Tibial nerve (tissue), 4 donors: ENCODE measurements around the gene MIA2. TPM values are rescaled to one million over a fixed set of nuclear protein-coding genes. Genes with fewer than 3 reads are reported as not detected.

Experiments used
- DNase-seq, 2 donors: peaks; one replicate each; pipeline ENCODE4 v3.0.0-alpha.2; 2019; ENCODE audit warnings: low spot score in 2 of 2
- H3K27ac ChIP-seq, 4 donors: fragments of 200-600 bp; sonication (generic) in 3 of 4; one replicate each; pipeline ENCODE4 v1.5.1; 2017 to 2019; ENCODE audit warnings: mild to moderate bottlenecking in 1 of 4
- H3K27me3 ChIP-seq, 2 donors: fragments of 200-600 bp; sonication (generic) in 1 of 2; one replicate each; pipeline versions ENCODE4 v1.5.1 to v1.6.0; 2017 to 2019
- H3K36me3 ChIP-seq, 3 donors: fragments of 200-600 bp; sonication (generic); one replicate each; pipeline ENCODE4 v1.5.1; 2018 to 2019
- H3K4me1 ChIP-seq, 4 donors: fragments of 200-600 bp; sonication (generic) in 3 of 4; one replicate each; pipeline ENCODE4 v1.5.1; 2017 to 2019
- H3K4me3 ChIP-seq, 4 donors: fragments of 200-600 bp; sonication (generic) in 3 of 4; one replicate each; pipeline ENCODE4 v1.5.1; 2017 to 2019; ENCODE audit warnings: mild to moderate bottlenecking in 1 of 4, moderate library complexity in 1 of 4
- H3K9me3 ChIP-seq, 4 donors: fragments of 200-600 bp; sonication (generic) in 3 of 4; one replicate each; pipeline ENCODE4 v1.5.1; 2017 to 2019
- EP300 ChIP-seq, 2 donors: sonication (generic); formaldehyde crosslinking; IDR thresholded peaks; one replicate each; pipeline ENCODE4 v1.6.1; 2017; ENCODE audit warnings: antibody characterized with exemption in 2 of 2, mild to moderate bottlenecking in 1 of 2
- POLR2A ChIP-seq, 2 donors: fragments of 450-650 bp; IDR thresholded peaks; one replicate each; pipeline ENCODE4 v1.6.1; 2017; ENCODE audit warnings: antibody characterized with exemption in 2 of 2, mild to moderate bottlenecking in 2 of 2, moderate library complexity in 2 of 2
- WGBS, 2 donors: methylation state at CpG; one replicate each; pipeline ENCODE4 v1.1.5; 2018; 5-methylcytosine and 5-hydroxymethylcytosine counted together
- total RNA-seq, 4 donors: library from RNA; depleted of rRNA; stranded (reverse); fragments of >200 nt; gene quantifications; one replicate each; pipeline ENCODE4 v1.1.0, GENCODE V29; 2016
- TF ChIP-seq, protein P1 (sequence below), 5 experiments: fragments of 200-600 bp in 3 of 5; fragments of 450-650 bp in 2 of 5; sonication (generic) in 3 of 5; IDR thresholded peaks; one replicate each; pipeline ENCODE4 v1.5.1; 2016 to 2019; ENCODE audit warnings: antibody characterized with exemption in 5 of 5, mild to moderate bottlenecking in 3 of 5, moderate library complexity in 2 of 5

Gene MIA2
- total RNA-seq, 4 donors from 2014 or later, result 14.7 to 22.2 (median 16.3) TPM

DNA sequence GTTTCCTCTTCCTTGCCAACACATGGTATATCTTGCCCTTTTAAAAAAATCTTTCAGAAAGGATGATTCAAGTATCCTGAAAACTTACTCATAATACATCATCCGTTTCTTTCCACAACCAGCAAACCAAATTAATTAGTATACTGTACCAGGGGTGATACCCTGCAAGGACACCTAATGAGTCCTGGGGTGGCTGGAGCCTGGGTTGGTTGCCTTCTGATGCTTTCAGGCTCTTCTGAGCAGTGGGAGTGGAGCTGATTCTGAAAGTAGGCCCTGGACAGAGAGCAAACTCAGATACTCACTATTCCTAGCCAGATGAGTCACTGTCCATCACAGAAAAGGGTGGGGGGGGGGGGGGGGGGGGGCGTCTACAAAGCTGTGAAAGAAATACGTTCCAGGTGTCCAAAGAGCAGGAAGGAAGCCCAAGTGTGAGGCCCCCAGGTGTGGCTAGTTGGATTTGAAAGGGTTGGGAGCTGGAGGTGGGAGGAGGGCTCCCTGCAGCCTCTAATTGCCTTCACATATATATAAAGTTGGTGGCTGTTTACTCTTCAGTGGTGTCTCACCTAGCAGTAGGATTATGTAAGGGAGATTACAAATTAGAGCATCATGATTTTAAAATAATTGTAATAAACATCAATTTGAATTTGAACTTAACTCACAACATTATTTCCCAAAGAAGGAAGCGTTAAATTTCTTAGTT, 162.0 kb downstream of the MIA2 start:
- Histone ChIP-seq H3K9me3 (no peaks in the 10 kb centered on the region), H3K36me3 (peaks cover 0 to 67% (median 0%) of the 10 kb centered on the region in 3 donors), H3K4me1 (no peaks in the 10 kb centered on the region), H3K27ac (no peak overlapping the region), H3K4me3 (no peak overlapping the region), H3K27me3 (no peaks in the 10 kb centered on the region)
- 80 to 81% methylated on average over 4 of the region's 4 CpGs for WGBS, 2 donors
- no peak for DNase-seq
- TF ChIP-seq EP300 (IDR thresholded peaks at IDR 0.05), result no peak
- TF ChIP-seq, protein P1, sequence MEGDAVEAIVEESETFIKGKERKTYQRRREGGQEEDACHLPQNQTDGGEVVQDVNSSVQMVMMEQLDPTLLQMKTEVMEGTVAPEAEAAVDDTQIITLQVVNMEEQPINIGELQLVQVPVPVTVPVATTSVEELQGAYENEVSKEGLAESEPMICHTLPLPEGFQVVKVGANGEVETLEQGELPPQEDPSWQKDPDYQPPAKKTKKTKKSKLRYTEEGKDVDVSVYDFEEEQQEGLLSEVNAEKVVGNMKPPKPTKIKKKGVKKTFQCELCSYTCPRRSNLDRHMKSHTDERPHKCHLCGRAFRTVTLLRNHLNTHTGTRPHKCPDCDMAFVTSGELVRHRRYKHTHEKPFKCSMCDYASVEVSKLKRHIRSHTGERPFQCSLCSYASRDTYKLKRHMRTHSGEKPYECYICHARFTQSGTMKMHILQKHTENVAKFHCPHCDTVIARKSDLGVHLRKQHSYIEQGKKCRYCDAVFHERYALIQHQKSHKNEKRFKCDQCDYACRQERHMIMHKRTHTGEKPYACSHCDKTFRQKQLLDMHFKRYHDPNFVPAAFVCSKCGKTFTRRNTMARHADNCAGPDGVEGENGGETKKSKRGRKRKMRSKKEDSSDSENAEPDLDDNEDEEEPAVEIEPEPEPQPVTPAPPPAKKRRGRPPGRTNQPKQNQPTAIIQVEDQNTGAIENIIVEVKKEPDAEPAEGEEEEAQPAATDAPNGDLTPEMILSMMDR (IDR thresholded peaks at IDR 0.05), result no peak

DNA sequence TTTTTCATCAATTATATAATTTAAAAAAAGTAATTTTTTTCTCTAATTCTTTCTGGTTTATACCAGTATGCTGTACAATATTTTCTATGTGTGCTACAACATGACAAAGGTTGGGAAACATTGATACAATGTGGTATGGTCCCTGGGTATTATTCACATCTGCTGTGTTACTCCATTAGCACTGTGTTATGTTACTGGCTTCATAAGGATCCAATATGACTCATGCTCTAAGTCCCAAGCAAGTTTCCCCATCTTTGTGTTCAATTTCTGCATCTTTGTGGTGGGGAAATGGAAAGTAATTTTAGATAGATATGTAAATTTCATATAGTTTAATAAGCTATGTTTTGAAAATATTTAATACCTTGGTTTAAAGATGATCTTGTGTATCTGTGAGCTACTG, 162.7 kb downstream of the MIA2 start:
- Histone ChIP-seq H3K36me3 (peaks cover 0 to 75% (median 0%) of the 10 kb centered on the region in 3 donors), H3K27me3 (no peaks in the 10 kb centered on the region), H3K4me1 (no peaks in the 10 kb centered on the region), H3K9me3 (no peaks in the 10 kb centered on the region), H3K27ac (no peak overlapping the region), H3K4me3 (no peak overlapping the region)
- TF ChIP-seq POLR2A (IDR thresholded peaks at IDR 0.05), result no peak
- TF ChIP-seq, protein P1 (IDR thresholded peaks at IDR 0.05), result no peak
- TF ChIP-seq EP300 (IDR thresholded peaks at IDR 0.05), result no peak
- no peak for DNase-seq

DNA sequence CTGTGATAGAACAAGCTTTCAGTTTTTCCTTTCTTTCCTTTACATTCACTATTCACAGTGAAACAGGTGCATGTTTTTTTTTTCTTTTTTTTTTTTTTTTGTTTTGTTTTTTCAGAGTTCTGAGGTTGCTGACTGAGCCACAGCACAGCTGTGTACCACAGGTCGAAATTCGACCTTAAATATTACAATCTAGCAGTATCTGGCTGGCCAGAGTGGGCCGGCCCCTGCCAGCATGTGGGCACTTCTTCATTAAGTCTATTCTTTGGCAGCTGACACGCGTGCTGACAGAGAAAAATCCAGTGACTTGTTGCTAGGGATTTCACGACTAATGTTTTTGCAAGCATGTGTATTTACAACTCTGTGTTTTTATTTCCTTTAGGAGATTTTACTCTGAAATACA, 164.7 kb downstream of the MIA2 start:
- Histone ChIP-seq H3K9me3 (no peaks in the 10 kb centered on the region), H3K36me3 (peaks cover 0 to 69% (median 0%) of the 10 kb centered on the region in 3 donors), H3K27ac (no peak overlapping the region), H3K4me1 (no peaks in the 10 kb centered on the region), H3K4me3 (no peak overlapping the region), H3K27me3 (no peaks in the 10 kb centered on the region)
- 67 to 76% methylated on average over 6 of the region's 6 CpGs for WGBS, 2 donors
- DNase-seq, result no peak
- TF ChIP-seq, protein P1 (IDR thresholded peaks at IDR 0.05), result no peak
- no peak for TF ChIP-seq EP300 (IDR thresholded peaks at IDR 0.05)
- no peak for TF ChIP-seq POLR2A (IDR thresholded peaks at IDR 0.05)

DNA sequence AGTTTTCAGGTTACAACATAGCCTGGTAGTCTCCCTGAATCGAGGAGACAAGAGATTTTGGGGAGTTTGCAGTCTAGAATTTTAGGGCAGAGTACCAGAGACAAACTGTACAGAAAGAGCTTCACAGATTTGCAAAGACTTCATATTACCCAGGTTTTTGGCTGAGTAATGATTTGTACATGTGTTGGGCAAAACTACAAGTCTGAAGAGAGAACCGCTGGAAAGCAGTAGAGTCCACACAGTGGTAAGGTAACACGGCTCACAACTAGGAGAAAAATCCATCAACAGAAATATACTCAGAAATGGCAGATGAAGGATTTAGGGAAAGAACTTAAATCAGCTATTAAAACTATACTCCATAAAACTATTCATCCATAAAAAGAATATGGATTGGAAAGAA, 172.8 kb downstream of the MIA2 start:
- no peak for DNase-seq
- H3K4me3 ChIP-seq, result no peak overlapping the region
- WGBS, 2 donors, result 59 to 89% methylated on average over 3 of the region's 3 CpGs
- no peak overlapping the region for H3K27ac ChIP-seq
- H3K36me3 ChIP-seq, result peaks cover 0 to 1% (median 0%) of the 10 kb centered on the region in 3 donors
- H3K4me1 ChIP-seq, result no peaks in the 10 kb centered on the region
- no peaks in the 10 kb centered on the region for H3K27me3 ChIP-seq
- TF ChIP-seq, protein P1 (IDR thresholded peaks at IDR 0.05), result no peak
- TF ChIP-seq POLR2A (IDR thresholded peaks at IDR 0.05), result no peak
- TF ChIP-seq EP300 (IDR thresholded peaks at IDR 0.05), result no peak
- H3K9me3 ChIP-seq, result peaks cover 0 to 27% (median 0%) of the 10 kb centered on the region in 4 donors

DNA sequence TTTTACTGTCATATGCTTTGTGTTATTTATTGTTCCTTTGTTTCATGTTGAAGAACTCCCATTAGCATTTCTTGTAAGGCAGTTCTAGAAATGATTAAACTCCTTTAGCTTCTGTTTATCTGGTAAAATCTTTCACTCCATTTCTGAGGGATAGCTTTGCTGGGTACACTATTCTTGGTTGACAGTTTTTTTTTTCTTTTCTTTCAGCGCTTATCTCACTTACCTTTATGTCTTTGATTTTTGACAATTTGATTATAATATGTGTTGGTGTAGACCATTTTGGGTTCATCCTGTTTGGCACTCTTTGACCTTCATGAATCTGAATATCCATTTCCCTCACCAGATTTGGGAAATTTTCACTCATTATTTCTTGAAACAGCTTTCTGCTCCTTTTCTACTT, 182.4 kb downstream of the MIA2 start:
- DNase-seq, result no peak
- Histone ChIP-seq H3K4me3 (no peak overlapping the region), H3K36me3 (peaks cover 0 to 4% (median 0%) of the 10 kb centered on the region in 3 donors), H3K4me1 (no peaks in the 10 kb centered on the region), H3K27me3 (no peaks in the 10 kb centered on the region), H3K27ac (no peak overlapping the region), H3K9me3 (peaks cover 0 to 22% (median 3%) of the 10 kb centered on the region in 4 donors)
- TF ChIP-seq, protein P1 (IDR thresholded peaks at IDR 0.05), result no peak
- no peak for TF ChIP-seq EP300 (IDR thresholded peaks at IDR 0.05)
- no peak for TF ChIP-seq POLR2A (IDR thresholded peaks at IDR 0.05)
- WGBS, 2 donors, result 93 to 95% methylated on average over 1 of the region's 1 CpG
